Fibroblast of skin of scalp (primary cell): ENCODE results near the gene NFKB2.

Source experiments
- DNase-seq: peaks from one replicate; pipeline ENCODE4 v3.0.0-alpha.2; 2013

Gene NFKB2

GRCh38 chr10:102423372-102423968 is 28.0 kb downstream of the NFKB2 start:
- DNase-seq = no peak

GRCh38 chr10:102424145-102424544 is 28.6 kb downstream of the NFKB2 start:
- DNase-seq = no peak

- no peak for DNase-seq
These were observed 29.4 kb downstream of the NFKB2 start for GRCh38 chr10:102424916-102425315.

- DNase-seq = no peak
These were observed 29.9 kb downstream of the NFKB2 start for GRCh38 chr10:102425444-102425843.

GRCh38 chr10:102426803-102427287 is 31.3 kb downstream of the NFKB2 start:
- no peak for DNase-seq

DNA sequence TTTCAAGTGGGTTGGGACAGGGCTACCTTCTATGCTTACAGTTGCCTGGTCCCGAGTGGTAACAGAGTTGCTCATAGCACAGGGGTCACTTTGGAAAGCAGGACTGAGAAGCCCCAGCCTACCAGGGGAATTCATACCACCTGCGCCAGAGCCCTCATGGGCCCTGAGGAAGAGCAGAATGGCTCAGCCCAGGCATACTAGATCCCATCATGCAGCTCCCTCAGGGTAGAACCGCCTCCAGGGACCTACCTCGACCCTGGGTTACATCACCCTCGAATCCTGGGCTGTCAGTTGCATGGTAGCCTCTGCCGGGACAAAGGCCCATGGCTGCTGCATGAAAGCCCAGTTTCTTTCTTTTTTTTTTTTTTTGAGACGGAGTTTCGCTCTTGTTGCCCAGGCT is 34.0 kb downstream of the NFKB2 start:
- no peak for DNase-seq

DNA sequence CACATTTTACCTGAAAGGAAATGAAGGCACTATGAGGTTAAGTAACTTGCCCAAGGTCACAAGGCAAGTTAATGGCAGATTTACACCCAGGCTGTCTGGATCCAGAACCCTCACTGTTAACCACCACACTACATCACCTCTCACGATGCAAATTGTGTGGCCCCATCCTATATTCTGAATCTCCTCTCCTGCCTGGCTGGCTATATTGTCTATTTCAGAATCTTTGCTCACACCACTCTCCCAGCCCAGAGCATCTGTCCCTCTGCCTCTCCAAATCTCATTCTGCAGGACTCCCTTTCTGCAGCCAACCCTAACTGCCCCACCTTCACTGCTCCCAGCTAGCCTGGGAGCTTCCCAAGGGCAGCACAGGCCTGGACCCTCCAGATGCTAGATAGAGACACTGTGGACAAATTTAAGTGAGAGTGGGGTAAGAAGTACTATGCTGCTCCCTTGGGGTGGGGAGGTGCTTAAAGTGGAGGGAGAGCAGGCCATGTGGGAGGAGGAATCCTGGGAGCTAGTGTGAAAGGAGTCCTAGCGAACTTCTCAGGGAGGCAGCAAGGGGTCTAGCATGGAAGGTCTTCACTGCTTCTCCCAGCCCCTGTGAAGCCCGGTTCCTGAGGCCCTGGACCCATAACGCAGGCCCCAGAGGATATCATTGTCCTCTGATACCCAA is 36.1 kb downstream of the NFKB2 start:
- no peak for DNase-seq

DNA sequence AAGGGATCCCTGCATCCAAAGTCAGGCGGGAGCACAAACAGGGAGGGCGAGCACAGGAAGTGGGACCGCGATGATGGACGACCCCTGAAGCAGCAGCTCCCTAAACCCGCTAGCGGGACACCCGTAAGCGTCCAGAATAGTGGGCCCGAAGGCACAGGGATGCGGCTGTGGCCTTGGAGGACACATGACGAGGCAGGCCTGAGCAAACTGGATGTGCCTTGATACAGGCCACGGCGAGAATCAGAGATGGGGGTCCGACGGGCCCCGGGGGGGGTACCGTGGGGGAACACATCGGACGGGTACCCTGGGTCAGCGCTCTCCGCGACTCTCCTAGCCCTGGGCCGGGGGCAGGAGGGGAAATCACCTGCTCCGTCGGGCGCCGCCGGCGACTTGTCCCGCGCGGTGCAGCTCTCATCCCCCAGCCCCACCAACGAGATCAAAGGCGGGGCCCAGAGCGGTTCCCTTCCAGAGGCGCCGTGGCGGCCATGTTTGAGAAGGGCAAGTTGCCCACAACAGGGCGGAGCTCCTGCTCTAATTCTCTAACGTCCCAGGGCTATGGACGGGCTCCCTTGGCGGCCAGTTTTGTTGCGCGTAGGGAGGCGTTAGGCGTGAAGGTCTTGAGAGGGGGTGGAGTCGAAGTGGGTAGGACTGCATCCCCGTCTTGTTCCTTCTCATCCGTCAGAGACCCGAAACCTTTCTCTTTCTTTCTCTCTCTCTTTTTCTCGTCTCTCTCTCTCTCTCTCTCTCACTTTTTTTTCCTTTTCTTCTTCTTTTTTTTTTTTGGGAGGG is 36.9 kb downstream of the NFKB2 start, which contains the start of gene CUEDC2:
Gene CUEDC2, minus strand, starts transcription at position 413 of the 789 bp plus-strand sequence. CDS start 7,386 bp downstream, outside the sequence.
- DNase-seq = peak; percentile 98

GRCh38 chr10:102433619-102434046 is 38.1 kb downstream of the NFKB2 start:
- DNase-seq = no peak

- DNase-seq = peak; percentile 45
These were observed 39.1 kb downstream of the NFKB2 start for GRCh38 chr10:102434394-102435132.

DNA sequence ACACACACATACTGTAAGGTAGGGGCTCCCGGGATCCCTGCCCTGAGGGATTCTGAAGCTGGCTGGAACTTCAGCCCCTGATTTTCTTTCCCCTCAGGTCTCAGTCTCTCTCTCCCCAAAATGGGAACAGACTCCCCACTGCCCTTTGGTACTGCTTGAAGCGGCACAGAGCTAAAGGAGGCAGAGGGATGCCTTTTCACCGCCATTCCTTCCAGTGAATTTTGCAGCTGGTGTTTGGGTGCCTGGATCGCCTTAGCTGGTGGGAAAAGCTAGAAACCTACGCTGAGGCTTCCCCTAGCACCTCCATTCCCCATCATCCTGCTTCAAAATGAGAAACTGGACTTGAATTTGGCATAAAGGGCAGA is 39.6 kb downstream of the NFKB2 start:
- DNase-seq = no peak

- no peak for DNase-seq
These were observed 40.2 kb downstream of the NFKB2 start for GRCh38 chr10:102435529-102436233.

- no peak for DNase-seq
These were observed 40.8 kb downstream of the NFKB2 start for GRCh38 chr10:102436312-102436711.

DNA sequence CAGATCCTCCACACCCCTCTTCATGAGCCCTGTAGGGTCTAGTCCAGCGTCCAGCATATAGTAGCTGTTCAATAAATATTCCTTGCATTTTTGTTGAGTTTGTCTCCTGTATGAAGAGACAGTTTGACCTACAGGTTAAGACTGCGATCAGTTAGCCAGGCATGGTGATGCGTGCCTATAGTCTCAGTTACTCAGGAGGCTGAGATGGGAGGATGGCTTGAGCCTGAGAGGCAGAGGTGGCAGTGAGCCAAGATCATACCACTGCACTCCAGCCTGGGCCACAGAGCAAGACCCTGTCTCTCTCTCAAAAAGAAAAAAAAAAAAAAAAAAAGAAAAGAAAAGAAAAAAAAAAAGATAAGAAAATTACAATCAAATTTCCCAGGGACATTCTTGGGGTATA is 42.0 kb downstream of the NFKB2 start:
- no peak for DNase-seq

DNA sequence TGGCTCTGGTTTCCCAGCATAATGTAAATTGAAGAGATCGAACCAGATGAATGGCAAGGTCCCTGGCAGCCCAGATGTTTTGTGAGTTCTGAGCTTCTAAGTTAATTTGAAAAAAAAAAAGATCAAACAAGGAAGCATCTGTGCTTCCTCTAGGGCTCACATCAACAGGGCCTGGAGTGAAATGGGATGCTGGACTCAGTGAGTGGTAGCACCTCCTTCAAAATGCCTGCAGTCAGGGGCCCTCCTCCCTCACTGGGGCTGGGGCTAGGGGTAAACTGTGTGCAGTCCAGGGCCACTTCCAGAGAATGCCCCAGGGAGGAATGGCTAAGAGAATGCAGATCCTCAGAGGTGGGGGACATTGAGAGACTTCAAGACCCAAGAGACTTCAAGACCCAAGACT is 42.9 kb downstream of the NFKB2 start:
- DNase-seq = no peak

GRCh38 chr10:102444851-102445250 is 49.3 kb downstream of the NFKB2 start:
- no peak for DNase-seq

DNA sequence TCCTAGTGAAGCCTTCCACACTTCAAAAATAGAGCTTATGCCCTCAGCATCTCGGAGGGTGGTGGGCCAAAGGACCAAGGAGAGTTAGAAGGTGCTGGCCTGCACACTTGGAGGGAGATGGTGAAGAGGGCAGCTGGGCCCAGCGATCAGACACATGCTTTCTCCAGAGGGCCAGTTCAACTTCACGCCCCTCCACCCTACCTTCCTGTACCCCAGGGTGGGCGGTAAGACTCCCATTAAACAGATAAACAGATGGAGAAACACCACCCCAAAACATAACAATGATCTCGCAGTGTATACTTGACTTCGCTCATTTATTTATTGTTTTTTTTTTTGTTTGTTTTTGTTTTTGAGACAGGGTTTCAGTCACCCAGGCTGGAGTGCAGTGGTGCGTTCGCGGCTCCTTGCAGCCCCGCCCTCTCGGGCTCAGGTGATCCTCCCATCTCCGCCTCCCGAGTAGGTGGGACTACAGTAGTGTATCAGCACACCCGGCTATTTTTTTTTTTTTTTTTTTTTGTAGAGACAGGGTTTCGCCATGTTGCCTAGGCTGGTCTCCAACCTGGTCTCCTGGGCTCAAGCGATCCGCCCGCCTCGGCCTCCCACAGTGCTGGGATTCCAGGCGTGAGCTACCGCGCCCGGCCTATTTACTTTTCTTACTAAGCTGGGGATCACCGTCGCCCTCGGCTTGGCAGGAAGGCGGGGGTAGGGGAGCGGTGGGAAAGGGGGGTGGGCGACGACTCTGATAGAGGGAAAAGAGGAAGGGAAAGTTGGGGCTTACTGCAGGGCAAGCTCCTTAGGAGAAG is 54.0 kb downstream of the NFKB2 start:
- DNase-seq = peak; percentile 27

GRCh38 chr10:102450124-102450373 is 54.5 kb downstream of the NFKB2 start:
- no peak for DNase-seq

- DNase-seq = peak; percentile 84
These were observed 55.0 kb downstream of the NFKB2 start for GRCh38 chr10:102450374-102451104.

- DNase-seq = no peak
These were observed 55.8 kb downstream of the NFKB2 start, which contains the start of gene C10orf95 for GRCh38 chr10:102451105-102451969. Gene C10orf95, minus strand, starts transcription at chr10:102451543. Its CDS starts 450 bp downstream, at chr10:102451093.
